GM21723 (cell line): ENCODE measurements around the gene THY1.
"Not testable (repeated sequence)": the region's sequence is repeated elsewhere in the genome, so short reads cannot be mapped to it uniquely, and the experiment has no call there.

ENCODE experiments used
- ATAC-seq: cut with Tn5 transposase; IDR thresholded peaks from one replicate; pipeline ENCODE4 v1.9.1; 2021; ENCODE audit warnings: mild to moderate bottlenecking, moderate library complexity; ENCODE audit not compliant: unreplicated experiment

THY1 gene

DNA sequence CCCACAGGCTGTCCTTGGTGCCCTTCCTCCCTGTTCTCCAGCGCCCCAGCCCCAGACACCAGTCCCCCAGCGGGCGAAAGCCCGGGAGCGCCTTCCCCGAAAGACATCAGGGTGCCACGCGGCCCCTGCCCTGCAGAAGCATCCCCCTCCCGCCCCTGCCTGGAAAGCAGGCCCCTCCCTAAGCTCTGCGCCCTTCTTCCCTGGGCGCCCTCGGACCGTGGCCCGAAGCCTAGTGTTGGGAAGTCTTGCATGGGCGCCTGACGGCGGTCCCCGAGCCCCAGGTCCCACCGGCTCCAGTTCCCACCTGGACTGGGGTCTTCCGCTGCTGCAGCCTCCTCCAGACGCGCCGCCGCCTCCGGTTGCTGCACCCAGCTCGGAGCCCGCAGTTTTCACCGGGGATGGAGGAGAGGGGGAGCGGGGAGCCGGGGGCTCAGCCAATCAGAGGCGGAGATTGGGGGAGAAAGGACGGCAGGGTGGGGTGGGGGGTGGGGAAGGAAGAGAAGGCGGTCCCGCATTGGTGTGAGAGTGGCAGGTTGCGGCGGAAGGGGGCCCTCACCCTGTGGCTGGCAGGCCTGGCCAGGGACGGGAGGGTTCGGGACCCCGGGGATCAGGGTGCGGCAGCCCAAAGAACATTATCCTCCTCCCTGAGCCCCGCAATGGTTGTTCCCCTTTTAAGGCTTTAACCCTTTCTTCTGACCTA lies at the start of gene THY1:
TSS of gene THY1 (minus strand) at position 364 of the 700 bp plus-strand sequence. CDS start 2,267 bp downstream, outside the sequence.
- ATAC-seq = no peak

DNA sequence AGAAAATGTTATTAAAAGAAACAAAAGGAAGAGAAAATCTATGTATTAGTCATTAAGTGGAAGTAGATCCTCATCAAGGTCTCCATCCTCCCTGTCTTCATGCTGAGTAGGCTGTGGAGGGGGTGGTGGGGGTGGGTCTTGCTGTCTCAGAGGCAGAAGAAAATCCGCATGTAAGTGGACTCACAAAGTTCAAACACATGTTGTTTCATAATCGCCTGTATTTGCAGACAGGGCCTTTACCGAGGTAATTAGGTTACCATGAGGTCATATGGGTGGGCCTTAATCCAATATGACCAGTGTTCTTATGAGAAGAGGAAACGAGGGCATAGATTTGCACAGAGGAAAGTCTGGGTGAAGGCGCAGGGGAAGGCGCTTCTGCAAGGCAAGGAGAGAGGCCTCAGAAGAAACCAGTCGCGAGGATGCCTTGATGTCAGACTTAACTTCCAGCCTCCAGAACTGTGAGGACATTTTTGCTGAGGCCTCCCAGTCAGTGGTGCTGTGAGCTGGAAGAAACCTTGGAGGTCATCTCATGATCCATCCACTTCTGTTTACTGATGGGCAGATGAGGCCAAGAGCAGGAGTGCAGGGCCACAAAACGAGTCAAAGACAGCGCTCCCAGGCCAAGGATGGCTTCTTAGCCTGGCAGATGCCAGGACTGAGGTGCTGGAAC lies 49.3 kb upstream of the THY1 start:
- no peak for ATAC-seq

GRCh38 chr11:119471329-119471728 lies 48.4 kb upstream of the THY1 start:
- no peak for ATAC-seq

DNA sequence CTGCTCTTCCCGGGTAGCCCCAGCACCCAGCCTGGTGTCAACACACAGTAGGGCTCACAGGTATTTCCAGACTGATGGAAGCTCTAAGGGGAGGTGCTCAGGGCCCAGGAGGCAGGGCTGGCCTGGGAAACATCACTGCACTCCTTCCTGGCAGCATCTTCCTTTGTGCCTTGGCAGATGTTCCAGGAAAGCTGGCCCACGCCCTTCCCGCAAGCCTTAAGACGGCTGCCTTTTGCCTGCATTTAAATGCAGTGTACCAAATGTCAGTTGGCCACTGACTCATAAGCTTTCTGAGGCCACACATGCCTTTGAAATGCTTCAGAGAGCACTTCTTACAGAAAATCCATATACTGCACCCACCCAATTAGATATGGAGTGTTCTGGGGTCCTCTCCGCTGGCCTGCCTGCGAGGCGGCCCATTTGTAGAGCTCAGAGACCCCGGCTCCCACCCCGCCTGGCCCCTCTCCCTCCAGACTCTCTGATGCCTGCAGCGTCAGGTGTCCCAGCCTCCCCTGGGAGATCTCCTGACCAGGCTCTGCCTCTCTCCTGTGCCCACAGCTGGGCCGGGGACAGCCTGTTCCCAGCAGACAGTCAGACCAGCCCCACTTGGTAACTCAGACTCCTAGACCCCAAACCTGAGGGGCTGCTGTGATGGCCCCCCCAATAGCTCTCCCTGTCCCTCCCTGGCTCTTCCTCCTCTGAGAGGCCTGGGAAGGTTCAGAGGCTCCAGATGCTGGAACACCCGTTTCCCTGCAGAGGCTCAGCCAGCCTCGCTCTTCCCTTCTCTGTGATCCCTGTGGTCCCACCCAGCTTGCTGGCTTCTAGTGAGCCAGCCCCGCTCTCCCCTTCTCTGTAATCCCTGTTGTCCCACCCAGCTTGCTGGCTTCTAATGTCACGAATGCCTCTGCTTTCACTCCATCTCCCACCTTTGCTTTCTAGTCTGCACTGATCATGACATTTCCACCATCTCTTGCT lies 47.6 kb upstream of the THY1 start:
- no peak for ATAC-seq

DNA sequence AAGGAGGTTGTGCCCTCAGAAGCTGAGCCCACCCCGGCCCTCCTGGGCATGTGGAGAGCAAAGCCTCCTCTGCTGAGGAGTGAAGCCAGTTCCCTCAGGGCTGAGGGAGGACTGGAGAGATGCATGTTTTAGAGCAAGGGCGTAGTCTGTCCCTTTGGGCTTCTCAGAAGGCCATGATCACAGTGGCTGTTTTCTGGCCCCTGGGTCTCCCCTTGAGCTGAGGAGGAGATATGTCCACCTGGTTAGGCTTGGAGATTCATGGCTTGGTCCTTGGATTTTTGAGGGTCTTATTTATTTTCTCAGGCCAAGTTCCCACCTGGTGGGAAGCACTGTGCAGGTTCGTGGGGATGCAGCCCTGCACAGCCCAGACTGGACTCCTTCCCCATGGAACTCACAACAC lies 46.5 kb upstream of the THY1 start:
- no peak for ATAC-seq

DNA sequence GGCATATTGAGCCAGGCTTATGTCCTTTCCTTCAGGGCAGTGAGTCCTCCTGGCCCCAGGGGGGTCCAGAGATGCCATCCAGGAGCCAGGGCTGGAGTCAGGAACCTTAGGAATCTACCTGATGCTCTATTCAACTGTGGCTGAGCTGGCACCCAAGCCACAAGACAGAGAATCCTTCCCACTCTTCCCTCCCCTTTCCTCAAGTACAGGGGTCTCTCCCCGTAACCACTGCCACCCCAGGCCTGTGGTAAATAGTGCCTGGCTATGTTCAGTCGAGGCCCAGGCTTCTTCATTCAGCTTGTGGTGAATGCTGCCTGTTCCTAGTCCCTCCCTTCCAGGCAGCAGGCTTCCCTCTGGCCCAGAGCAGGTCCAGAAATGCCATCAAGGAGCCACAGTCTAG lies 45.5 kb upstream of the THY1 start:
- ATAC-seq = no peak

DNA sequence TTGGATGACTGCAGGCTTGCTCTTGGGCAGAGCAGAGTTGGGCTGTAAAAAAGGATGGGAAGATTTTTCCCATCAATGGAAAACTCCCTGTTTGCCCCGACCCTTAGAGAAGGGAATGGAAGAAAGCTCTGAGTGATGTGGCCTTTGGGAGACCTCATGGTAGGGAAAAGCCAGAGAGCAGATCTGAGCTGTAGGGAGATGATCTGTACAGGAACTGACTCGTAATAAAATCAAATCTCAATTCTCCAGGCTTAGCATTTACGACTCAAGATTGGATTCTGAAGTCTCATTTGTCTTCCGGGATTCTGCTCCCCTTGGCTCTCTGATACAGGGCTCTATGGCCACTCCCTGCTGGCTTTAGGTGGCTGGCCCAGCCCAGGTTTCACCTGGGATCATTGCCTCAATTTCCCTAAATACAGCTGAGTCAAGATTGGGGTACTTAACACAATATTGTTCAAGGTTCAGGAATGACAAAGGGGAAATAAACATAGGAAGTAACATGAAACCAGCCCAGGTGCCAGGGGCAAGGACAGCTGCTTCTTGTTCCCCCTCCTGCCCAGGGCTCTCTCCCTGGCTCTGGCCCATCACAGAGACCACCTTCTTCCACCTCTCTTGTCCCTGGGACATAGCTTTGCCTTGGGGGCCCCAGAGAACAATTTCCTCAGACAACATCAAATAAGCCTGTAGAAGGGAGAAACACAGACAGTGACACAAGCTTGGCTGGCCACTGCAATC lies 38.4 kb upstream of the THY1 start:
- no peak for ATAC-seq

- no peak for ATAC-seq
Measured at GRCh38 chr11:119460582-119460981, 37.6 kb upstream of the THY1 start.

- no peak for ATAC-seq
Measured at GRCh38 chr11:119460097-119460496, 37.1 kb upstream of the THY1 start.

DNA sequence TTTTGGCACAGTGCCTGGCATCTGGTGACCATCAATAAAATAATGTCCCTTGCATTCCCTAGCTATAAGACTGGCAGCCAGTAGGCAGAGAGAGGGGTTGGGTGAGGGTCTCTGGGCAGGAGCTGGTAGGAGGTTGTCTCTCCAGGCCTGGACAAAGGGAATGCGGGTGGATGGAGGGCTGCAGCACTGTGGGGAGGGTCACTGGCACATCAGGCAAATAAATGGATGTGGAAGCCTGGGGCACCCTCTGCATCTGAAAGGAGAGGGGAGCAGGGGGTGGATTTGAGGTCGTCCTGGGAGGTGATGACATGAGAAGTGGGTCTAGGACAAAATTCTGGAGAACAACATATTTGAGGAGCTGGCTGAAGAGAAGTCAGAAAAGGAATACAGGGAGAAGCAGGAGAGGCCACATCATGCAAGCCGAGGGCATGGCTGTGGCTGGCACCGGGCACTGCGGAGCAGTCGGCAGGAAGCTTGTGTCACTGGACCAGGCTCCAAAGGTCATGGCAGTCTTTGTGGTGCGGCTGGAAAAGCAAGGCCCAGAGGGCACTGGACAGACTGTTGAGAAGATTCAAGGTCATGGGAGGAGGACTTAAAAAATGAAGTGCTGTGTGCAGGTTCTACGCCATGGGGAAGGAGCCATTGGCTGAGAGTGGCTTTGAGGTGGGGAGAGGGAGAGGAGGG lies 36.5 kb upstream of the THY1 start:
- ATAC-seq = no peak

GRCh38 chr11:119455708-119456107 lies 32.7 kb upstream of the THY1 start:
- ATAC-seq = not testable (repeated sequence)

- not testable (repeated sequence) for ATAC-seq
Measured at GRCh38 chr11:119455241-119455640, 32.3 kb upstream of the THY1 start.

- no peak for ATAC-seq
Measured at GRCh38 chr11:119453881-119454280, 30.9 kb upstream of the THY1 start.

DNA sequence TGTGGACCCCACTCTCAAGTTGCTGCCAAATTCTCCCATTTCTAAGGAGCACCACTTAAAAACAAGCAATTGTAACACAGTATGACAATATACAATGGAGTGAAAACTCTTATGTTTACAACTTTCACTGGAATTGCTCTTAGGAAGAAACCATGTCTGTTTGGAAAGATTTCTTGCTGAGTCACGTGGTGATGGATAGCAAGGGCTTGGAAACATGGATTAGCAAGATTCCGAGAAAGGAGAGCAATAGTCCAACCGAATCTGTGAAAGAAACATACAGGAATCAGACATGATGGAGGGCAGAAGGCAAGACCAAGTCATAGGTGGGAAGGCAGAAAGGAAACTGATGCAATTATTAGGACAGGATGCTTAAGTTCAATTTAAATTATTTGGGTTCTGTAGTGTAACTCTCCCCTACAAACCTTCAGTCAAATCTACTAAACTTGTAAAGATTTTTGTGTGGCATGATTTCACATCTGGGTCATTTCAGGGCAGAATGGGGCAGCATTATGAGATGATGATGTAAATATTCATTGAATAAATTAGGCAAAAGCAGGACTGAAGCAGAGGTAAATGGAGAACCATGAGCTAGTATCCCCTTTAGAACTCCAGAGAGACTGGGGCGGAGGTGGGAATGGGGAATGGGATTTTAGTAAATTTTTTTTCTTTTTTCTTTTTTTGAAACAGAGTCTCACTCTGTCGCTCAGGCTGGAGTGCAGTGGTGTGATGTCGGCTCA lies 27.8 kb upstream of the THY1 start:
- no peak for ATAC-seq

DNA sequence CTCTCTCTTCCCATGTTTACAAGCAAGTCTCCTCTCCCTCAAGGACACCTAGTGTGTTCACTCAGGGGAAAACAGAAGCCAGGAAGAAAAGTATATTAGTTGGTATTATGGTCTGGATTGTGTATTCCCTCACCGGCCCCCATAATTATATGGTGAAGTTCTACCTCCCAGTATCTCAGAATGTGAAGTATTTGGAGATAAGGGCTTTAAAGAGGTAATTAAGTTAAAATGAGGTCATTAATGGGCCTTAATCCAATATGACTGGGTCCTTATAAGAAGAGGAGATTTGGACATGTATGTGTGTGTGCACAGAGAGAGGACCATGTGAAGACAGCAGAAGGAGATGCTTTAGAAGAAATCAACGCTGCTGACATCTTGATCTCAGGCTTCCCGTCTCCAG lies 26.5 kb upstream of the THY1 start:
- ATAC-seq = no peak

- ATAC-seq = no peak
Measured at GRCh38 chr11:119448380-119448779, 25.4 kb upstream of the THY1 start.

DNA sequence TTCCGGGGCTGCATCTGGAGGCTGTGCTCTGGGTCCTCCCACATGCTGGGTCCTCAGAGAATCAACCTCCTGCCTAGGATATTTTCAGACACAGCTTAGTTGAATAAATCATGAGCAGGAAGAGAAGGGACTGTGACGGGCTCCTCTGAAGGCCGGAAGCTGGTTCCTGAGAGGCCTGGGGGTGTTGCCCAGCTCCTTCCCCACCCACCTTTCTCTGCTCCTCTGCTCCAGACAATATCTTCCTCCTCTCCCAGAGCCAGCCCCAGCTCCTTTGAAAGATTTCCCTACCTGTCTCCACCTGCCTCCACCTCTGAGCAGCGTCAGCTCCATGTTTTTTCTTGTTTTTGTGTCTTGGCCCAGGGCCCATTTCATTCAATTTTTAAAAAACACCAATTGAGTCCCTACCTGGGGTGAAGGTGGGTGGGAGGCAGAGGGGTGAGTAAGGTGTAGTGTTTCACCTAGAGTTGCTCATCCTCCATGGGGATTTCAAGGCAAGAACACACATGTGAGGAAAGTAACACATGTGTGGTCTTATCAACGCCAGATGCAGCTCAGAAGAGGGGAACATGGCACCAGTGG lies 24.8 kb upstream of the THY1 start:
- no peak for ATAC-seq

- ATAC-seq = no peak
Measured at GRCh38 chr11:119446871-119447663, 24.1 kb upstream of the THY1 start.
